ENCODE data around the gene CNR1. TPM values are rescaled to one million over a fixed set of nuclear protein-coding genes. Genes with fewer than 3 reads are reported as not detected.

CNR1 gene
- total RNA-seq, 1 experiment from 2014 or later = not detected

DNA sequence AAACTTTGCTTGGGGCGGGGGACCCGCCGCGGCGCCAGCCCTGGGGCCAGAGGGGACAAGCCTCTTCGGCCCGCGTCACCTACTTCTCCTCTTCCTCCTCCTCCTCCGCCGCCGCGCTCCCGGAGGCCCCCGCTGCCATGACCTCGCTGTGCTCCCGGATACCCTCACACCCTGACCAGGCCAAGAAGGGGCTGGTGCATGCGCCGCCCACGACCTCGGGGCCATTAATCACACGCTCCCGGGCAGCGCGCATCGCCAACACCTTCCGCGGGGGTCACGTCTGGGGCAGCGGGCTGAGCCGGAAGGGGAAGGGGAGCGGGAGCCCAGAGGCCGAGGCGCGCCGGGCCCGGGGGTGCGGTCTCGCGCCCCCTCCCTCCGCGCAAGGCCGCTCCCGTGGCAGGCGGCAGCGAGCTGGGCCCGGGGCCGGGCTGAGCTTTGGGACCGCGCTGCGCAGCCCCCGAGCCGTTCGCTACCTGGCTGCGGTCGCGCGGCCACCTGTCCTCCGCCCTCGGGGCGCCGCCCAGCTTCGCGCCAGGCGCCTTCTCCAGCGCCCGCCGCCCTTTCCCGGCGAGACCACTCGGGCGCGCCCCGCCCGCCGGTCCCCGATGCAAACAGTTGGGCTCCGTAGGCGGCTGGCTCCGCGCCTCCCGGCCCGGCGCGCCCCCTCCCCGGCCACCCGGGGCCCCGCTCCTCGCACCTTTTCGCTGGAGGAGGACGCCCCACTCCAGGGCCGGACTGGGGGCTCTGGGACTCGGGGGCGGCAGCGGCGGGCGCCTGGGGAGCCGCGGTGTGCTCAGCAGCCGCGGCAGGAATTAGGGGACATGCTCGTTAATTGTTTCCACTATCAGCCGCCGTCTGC lies 575 bp upstream of the CNR1 start:
- no peak for ATAC-seq
- intact Hi-C loops (cut with micrococcal nuclease) = no loop called here
- CTCF ChIA-PET = no interaction called here

DNA sequence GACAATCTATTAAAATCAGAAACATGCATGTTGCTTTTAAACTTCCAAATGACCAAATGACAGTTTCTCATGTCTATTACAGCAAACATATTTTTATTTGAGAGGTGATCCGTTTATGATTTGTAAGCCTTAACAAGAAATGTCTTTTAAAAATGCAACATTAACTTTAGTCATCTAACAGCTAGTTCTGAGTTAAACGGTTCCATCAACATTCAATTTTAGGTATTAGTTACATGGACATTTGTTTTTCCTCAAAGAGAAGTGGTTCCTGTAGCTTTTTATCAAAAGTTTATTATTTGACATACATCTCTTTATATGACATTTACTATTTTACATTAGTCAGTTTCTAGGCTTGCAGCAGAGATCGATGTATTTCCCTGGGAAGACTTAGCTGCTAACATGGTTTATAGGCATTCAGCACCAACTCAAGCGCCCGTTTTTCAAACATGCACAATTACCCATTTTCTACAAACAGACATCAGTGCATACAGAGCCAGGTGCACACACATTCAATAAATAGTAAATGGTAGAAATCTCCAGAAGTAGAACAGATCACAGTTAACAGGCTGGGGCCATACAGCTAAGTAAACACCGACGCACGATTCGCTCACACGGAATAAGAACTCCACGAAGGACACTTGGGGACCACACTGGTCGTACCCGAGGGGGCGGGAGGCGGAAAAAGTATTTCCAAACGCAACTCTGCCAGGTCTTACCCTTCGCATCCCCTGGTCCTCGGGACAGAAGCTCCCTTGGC lies 882 bp downstream of the CNR1 start:
- Histone ChIP-seq H3K27ac (ENCODE audit: low read depth, low read length) (no peak overlapping the region), H3K4me3 (replicated peaks in 1 of 2; ENCODE audit: low read depth in 1 of 2, low read length in 2 of 2) (no peak overlapping the region), H3K9ac (ENCODE audit: low read length) (no peak overlapping the region), H3K36me3 (ENCODE audit: control insufficient read depth in 1 of 2, insufficient read depth in 2 of 2, low read length in 2 of 2) (no peaks in the 10 kb centered on the region), H4K20me1 (ENCODE audit: insufficient read depth) (no peaks in the 10 kb centered on the region), H3K4me1 (ENCODE audit: control insufficient read depth in 1 of 2, insufficient read depth in 2 of 2, low read length in 2 of 2) (no peaks in the 10 kb centered on the region), H2AFZ (ENCODE audit: low read depth, low read length, poor library complexity, severe bottlenecking) (no peak overlapping the region), H3K9me2 (ENCODE audit: insufficient read depth) (no peaks in the 10 kb centered on the region), H3K9me3 (ENCODE audit: control insufficient read depth in 1 of 2, insufficient read depth in 1 of 2, low read depth in 1 of 2, low read length in 2 of 2) (no peaks in the 10 kb centered on the region), H3K27me3 (ENCODE audit: insufficient read depth, low read length) (peaks cover 28% of the 10 kb centered on the region), H3K4me2 (ENCODE audit: low read length) (no peak overlapping the region), H3K79me2 (ENCODE audit: insufficient read depth, low read length) (no peaks in the 10 kb centered on the region)
- BruUV-seq (replicated peaks) = no TSS peak
- no peak for TF ChIP-seq EZH2 (IDR thresholded peaks at IDR 0.05)
- TF ChIP-seq FOSL1 (IDR thresholded peaks at IDR 0.05; ENCODE audit: low read depth) = no peak
- TF ChIP-seq POLR2AphosphoS5 (IDR thresholded peaks at IDR 0.05; ENCODE audit: low read depth, low read length) = no peak
- TF ChIP-seq CEBPB (IDR thresholded peaks at IDR 0.05; ENCODE audit: low read depth) = no peak
- no peak for DNase-seq (ENCODE audit: low read depth, low spot score)
- ChIA-PET RAD21 (ENCODE audit: low non-redundant PET in 1 of 2, low total read pairs in 2 of 2, uncharacterized antibody in 2 of 2, unreplicated experiment in 2 of 2) (no interaction called here), CTCF (no interaction called here), POLR2A (no interaction called here)
- no peak for ATAC-seq
- intact Hi-C loops (cut with micrococcal nuclease) = no loop called here

More for the DNA sequence above, 575 bp upstream of the CNR1 start:
- Histone ChIP-seq H3K36me3 (ENCODE audit: control insufficient read depth in 1 of 2, insufficient read depth in 2 of 2, low read length in 2 of 2) (no peaks in the 10 kb centered on the region), H2AFZ (ENCODE audit: low read depth, low read length, poor library complexity, severe bottlenecking) (no peak overlapping the region), H3K27ac (ENCODE audit: low read depth, low read length) (no peak overlapping the region), H3K4me3 (replicated peaks in 1 of 2; ENCODE audit: low read depth in 1 of 2, low read length in 2 of 2) (no peak overlapping the region), H3K9ac (ENCODE audit: low read length) (no peak overlapping the region), H3K9me3 (ENCODE audit: control insufficient read depth in 1 of 2, insufficient read depth in 1 of 2, low read depth in 1 of 2, low read length in 2 of 2) (no peaks in the 10 kb centered on the region), H4K20me1 (ENCODE audit: insufficient read depth) (no peaks in the 10 kb centered on the region), H3K27me3 (ENCODE audit: insufficient read depth, low read length) (peaks cover 27% of the 10 kb centered on the region), H3K79me2 (ENCODE audit: insufficient read depth, low read length) (no peaks in the 10 kb centered on the region), H3K4me1 (ENCODE audit: control insufficient read depth in 1 of 2, insufficient read depth in 2 of 2, low read length in 2 of 2) (no peaks in the 10 kb centered on the region), H3K9me2 (ENCODE audit: insufficient read depth) (no peaks in the 10 kb centered on the region), H3K4me2 (ENCODE audit: low read length) (no peak overlapping the region)
- BruUV-seq (replicated peaks) = no TSS peak
- TF ChIP-seq RAD21 (IDR thresholded peaks at IDR 0.05; ENCODE audit: low read depth) (no peak), EGR1 (IDR thresholded peaks at IDR 0.05; ENCODE audit: low read depth) (no peak), ELF1 (IDR thresholded peaks at IDR 0.05; ENCODE audit: borderline replicate concordance, low read depth) (no peak), CBX3 (IDR thresholded peaks at IDR 0.05; ENCODE audit: low read depth) (no peak), TCF7L2 (IDR thresholded peaks at IDR 0.05; ENCODE audit: borderline replicate concordance, extremely low read depth, insufficient read depth, insufficient read length) (no peak), SIN3A (IDR thresholded peaks at IDR 0.05; ENCODE audit: low read depth) (no peak)
- TF ChIP-seq, protein P1, sequence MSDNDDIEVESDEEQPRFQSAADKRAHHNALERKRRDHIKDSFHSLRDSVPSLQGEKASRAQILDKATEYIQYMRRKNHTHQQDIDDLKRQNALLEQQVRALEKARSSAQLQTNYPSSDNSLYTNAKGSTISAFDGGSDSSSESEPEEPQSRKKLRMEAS (IDR thresholded peaks at IDR 0.05) = no peak
- POLR2A ChIA-PET = no interaction called here
- RAD21 ChIA-PET (ENCODE audit: low non-redundant PET in 1 of 2, low total read pairs in 2 of 2, uncharacterized antibody in 2 of 2, unreplicated experiment in 2 of 2) = no interaction called here
- no peak for DNase-seq (ENCODE audit: low read depth, low spot score)

Data from HCT116 (cell line).